ENCODE results near the gene HES6. TPM values are rescaled to one million over a fixed set of nuclear protein-coding genes. Genes with fewer than 3 reads are reported as not detected.

Gene HES6
- total and polyA plus RNA-seq, 8 donors, result 2.9 to 8.8 (median 4.7) TPM

GRCh38 chr2:238267884-238268680 lies 28.2 kb upstream of the HES6 start:
- ATAC-seq, result no peak
- Histone ChIP-seq H3K9me3 (no peaks in the 10 kb centered on the region), H3K27me3 (no peaks in the 10 kb centered on the region), H3K27ac (no peak overlapping the region), H3K36me3 (peaks cover 0 to 62% of the 10 kb centered on the region in 2 donors), H3K4me1 (peaks cover 10 to 27% of the 10 kb centered on the region in 2 donors), H3K4me3 (no peak overlapping the region)
- DNase-seq, result peak in 1 of 4 donors; percentile 43
- intact Hi-C loops (cut with DNase I), result loop anchor here in 1 of 2 donors (10.0 kb wide), 1 partner anchor 413 kb away; the partner anchor contains the start of gene RAMP1
- no peak for TF ChIP-seq CTCF (IDR thresholded peaks at IDR 0.05)

- TF ChIP-seq CTCF (IDR thresholded peaks at IDR 0.05), result no peak
- intact Hi-C loops (cut with DNase I), result loop anchor here in 1 of 2 donors (10.0 kb wide), 1 partner anchor 413 kb away; the partner anchor contains the start of gene RAMP1
- peaks cover 0 to 60% of the 10 kb centered on the region in 2 donors for H3K36me3 ChIP-seq
- no peaks in the 10 kb centered on the region for H3K9me3 ChIP-seq
- peaks cover 14 to 28% of the 10 kb centered on the region in 2 donors for H3K4me1 ChIP-seq
- no peak overlapping the region for H3K27ac ChIP-seq
- no peak for ATAC-seq
- no peak for DNase-seq
- no peaks in the 10 kb centered on the region for H3K27me3 ChIP-seq
- H3K4me3 ChIP-seq, result no peak overlapping the region
Measured at GRCh38 chr2:238267341-238267710, 27.5 kb upstream of the HES6 start.

GRCh38 chr2:238265605-238266004 lies 25.8 kb upstream of the HES6 start:
- Histone ChIP-seq H3K36me3 (peaks cover 0 to 62% of the 10 kb centered on the region in 2 donors), H3K4me3 (no peak overlapping the region), H3K27me3 (no peaks in the 10 kb centered on the region), H3K27ac (no peak overlapping the region), H3K4me1 (peaks cover 14 to 29% of the 10 kb centered on the region in 2 donors), H3K9me3 (no peaks in the 10 kb centered on the region)
- DNase-seq (peak in 1 of 4 donors; percentile 17), ATAC-seq (no peak)
- intact Hi-C loops (cut with DNase I), result loop anchor here in 1 of 2 donors (10.0 kb wide), 1 partner anchor 411 kb away; the partner anchor contains the start of gene RAMP1
- no peak for TF ChIP-seq CTCF (IDR thresholded peaks at IDR 0.05)

- DNase-seq, result peak in 1 of 4 donors; percentile 51
- Histone ChIP-seq H3K27me3 (no peaks in the 10 kb centered on the region), H3K36me3 (peaks cover 0 to 61% of the 10 kb centered on the region in 2 donors), H3K4me1 (peaks cover 14 to 29% of the 10 kb centered on the region in 2 donors), H3K9me3 (no peaks in the 10 kb centered on the region), H3K4me3 (no peak overlapping the region), H3K27ac (peak overlapping the region; percentile 48 to 67)
- intact Hi-C loops (cut with DNase I), result loop anchor here in 1 of 2 donors (10.0 kb wide), 1 partner anchor 409 kb away; the partner anchor contains the start of gene RAMP1
- no peak for TF ChIP-seq CTCF (IDR thresholded peaks at IDR 0.05)
- ATAC-seq, result no peak
Measured at GRCh38 chr2:238264072-238264460, 24.2 kb upstream of the HES6 start.

Measured in left lung (tissue), 10 donors.